ENCODE data around the gene SLC4A2.

SLC4A2 gene

GRCh38 chr7:151051108-151051507, 8.3 kb upstream of the SLC4A2 start:
- Histone ChIP-seq H3K27me3 (ENCODE audit: control insufficient read depth, insufficient read depth, low read length) (peaks cover 13% of the 10 kb centered on the region), H3K36me3 (ENCODE audit: control insufficient read depth, insufficient read depth, low read length) (no peaks in the 10 kb centered on the region), H3K4me3 (ENCODE audit: low read length) (no peak overlapping the region)

GRCh38 chr7:151053096-151053495, 6.3 kb upstream of the SLC4A2 start:
- no peaks in the 10 kb centered on the region for H3K9me3 ChIP-seq (ENCODE audit: control insufficient read depth, low read length)
- no peaks in the 10 kb centered on the region for H3K36me3 ChIP-seq (ENCODE audit: control insufficient read depth, insufficient read depth, low read length)
- peaks cover 12% of the 10 kb centered on the region for H3K4me1 ChIP-seq (ENCODE audit: control insufficient read depth, insufficient read depth, low read length)
- no peak overlapping the region for H3K4me3 ChIP-seq (ENCODE audit: low read length)
- H3K9ac ChIP-seq (ENCODE audit: low read length): no peak overlapping the region
- peaks cover 13% of the 10 kb centered on the region for H3K27me3 ChIP-seq (ENCODE audit: control insufficient read depth, insufficient read depth, low read length)

More at GRCh38 chr7:151051108-151051507, 8.3 kb upstream of the SLC4A2 start:
- H3K4me1 ChIP-seq (ENCODE audit: control insufficient read depth, insufficient read depth, low read length): no peaks in the 10 kb centered on the region
- no peaks in the 10 kb centered on the region for H3K9me3 ChIP-seq (ENCODE audit: control insufficient read depth, low read length)
- no peak overlapping the region for H3K9ac ChIP-seq (ENCODE audit: low read length)

- H3K9ac ChIP-seq (ENCODE audit: low read length): no peak overlapping the region
- peaks cover 18% of the 10 kb centered on the region for H3K4me1 ChIP-seq (ENCODE audit: control insufficient read depth, insufficient read depth, low read length)
- peaks cover 13% of the 10 kb centered on the region for H3K27me3 ChIP-seq (ENCODE audit: control insufficient read depth, insufficient read depth, low read length)
- H3K4me3 ChIP-seq (ENCODE audit: low read length): no peak overlapping the region
- H3K36me3 ChIP-seq (ENCODE audit: control insufficient read depth, insufficient read depth, low read length): no peaks in the 10 kb centered on the region
- no peaks in the 10 kb centered on the region for H3K9me3 ChIP-seq (ENCODE audit: control insufficient read depth, low read length)
Measured at GRCh38 chr7:151053751-151054150, 5.6 kb upstream of the SLC4A2 start.

- Histone ChIP-seq H3K36me3 (ENCODE audit: control insufficient read depth, insufficient read depth, low read length) (no peaks in the 10 kb centered on the region), H3K9ac (ENCODE audit: low read length) (no peak overlapping the region), H3K4me1 (ENCODE audit: control insufficient read depth, insufficient read depth, low read length) (peaks cover 34% of the 10 kb centered on the region), H3K4me3 (ENCODE audit: low read length) (no peak overlapping the region), H3K9me3 (ENCODE audit: control insufficient read depth, low read length) (no peaks in the 10 kb centered on the region), H3K27me3 (ENCODE audit: control insufficient read depth, insufficient read depth, low read length) (no peaks in the 10 kb centered on the region)
Measured at GRCh38 chr7:151056283-151056665, 3.1 kb upstream of the SLC4A2 start.

GRCh38 chr7:151056666-151057505, 2.5 kb upstream of the SLC4A2 start:
- Histone ChIP-seq H3K27me3 (ENCODE audit: control insufficient read depth, insufficient read depth, low read length) (no peaks in the 10 kb centered on the region), H3K9ac (ENCODE audit: low read length) (peak overlapping the region; percentile 67), H3K4me3 (ENCODE audit: low read length) (peak overlapping the region; percentile 94), H3K9me3 (ENCODE audit: control insufficient read depth, low read length) (no peaks in the 10 kb centered on the region), H3K4me1 (ENCODE audit: control insufficient read depth, insufficient read depth, low read length) (peaks cover 41% of the 10 kb centered on the region), H3K36me3 (ENCODE audit: control insufficient read depth, insufficient read depth, low read length) (no peaks in the 10 kb centered on the region)

- no peaks in the 10 kb centered on the region for H3K36me3 ChIP-seq (ENCODE audit: control insufficient read depth, insufficient read depth, low read length)
- H3K27me3 ChIP-seq (ENCODE audit: control insufficient read depth, insufficient read depth, low read length): no peaks in the 10 kb centered on the region
- H3K4me3 ChIP-seq (ENCODE audit: low read length): peak within 1 kb of the TSS; percentile 94
- peaks cover 47% of the 10 kb centered on the region for H3K4me1 ChIP-seq (ENCODE audit: control insufficient read depth, insufficient read depth, low read length)
- H3K9ac ChIP-seq (ENCODE audit: low read length): peak within 1 kb of the TSS; percentile 67
- no peaks in the 10 kb centered on the region for H3K9me3 ChIP-seq (ENCODE audit: control insufficient read depth, low read length)
Measured at GRCh38 chr7:151057506-151057988, 1.8 kb upstream of the SLC4A2 start, which contains the start of gene CDK5. CDK5 (minus strand) TSS chr7:151057897; CDS start chr7:151057848, 49 bp downstream.

GRCh38 chr7:151057989-151058780, 1.2 kb upstream of the SLC4A2 start:
- Histone ChIP-seq H3K4me1 (ENCODE audit: control insufficient read depth, insufficient read depth, low read length) (peaks cover 51% of the 10 kb centered on the region), H3K36me3 (ENCODE audit: control insufficient read depth, insufficient read depth, low read length) (no peaks in the 10 kb centered on the region), H3K4me3 (ENCODE audit: low read length) (peak overlapping the region; percentile 94), H3K27me3 (ENCODE audit: control insufficient read depth, insufficient read depth, low read length) (no peaks in the 10 kb centered on the region), H3K9me3 (ENCODE audit: control insufficient read depth, low read length) (no peaks in the 10 kb centered on the region), H3K9ac (ENCODE audit: low read length) (peak overlapping the region; percentile 60)

GRCh38 chr7:151058781-151059366, 515 bp upstream of the SLC4A2 start:
- H3K9me3 ChIP-seq (ENCODE audit: control insufficient read depth, low read length): no peaks in the 10 kb centered on the region
- H3K36me3 ChIP-seq (ENCODE audit: control insufficient read depth, insufficient read depth, low read length): no peaks in the 10 kb centered on the region
- H3K27me3 ChIP-seq (ENCODE audit: control insufficient read depth, insufficient read depth, low read length): no peaks in the 10 kb centered on the region
- H3K4me3 ChIP-seq (ENCODE audit: low read length): peak overlapping the region; percentile 20
- H3K9ac ChIP-seq (ENCODE audit: low read length): peak overlapping the region; percentile 60
- H3K4me1 ChIP-seq (ENCODE audit: control insufficient read depth, insufficient read depth, low read length): peaks cover 55% of the 10 kb centered on the region

GRCh38 chr7:151060113-151060415, 675 bp downstream of the SLC4A2 start:
- peaks cover 55% of the 10 kb centered on the region for H3K4me1 ChIP-seq (ENCODE audit: control insufficient read depth, insufficient read depth, low read length)
- peaks cover 6% of the 10 kb centered on the region for H3K36me3 ChIP-seq (ENCODE audit: control insufficient read depth, insufficient read depth, low read length)
- H3K27me3 ChIP-seq (ENCODE audit: control insufficient read depth, insufficient read depth, low read length): no peaks in the 10 kb centered on the region
- peak overlapping the region; percentile 47 for H3K4me3 ChIP-seq (ENCODE audit: low read length)
- peak overlapping the region; percentile 65 for H3K9ac ChIP-seq (ENCODE audit: low read length)
- H3K9me3 ChIP-seq (ENCODE audit: control insufficient read depth, low read length): no peaks in the 10 kb centered on the region

GRCh38 chr7:151060416-151061212, 1.2 kb downstream of the SLC4A2 start:
- Histone ChIP-seq H3K9ac (ENCODE audit: low read length) (peak overlapping the region; percentile 65), H3K9me3 (ENCODE audit: control insufficient read depth, low read length) (no peaks in the 10 kb centered on the region), H3K4me1 (ENCODE audit: control insufficient read depth, insufficient read depth, low read length) (peaks cover 55% of the 10 kb centered on the region), H3K4me3 (ENCODE audit: low read length) (peak overlapping the region; percentile 47), H3K27me3 (ENCODE audit: control insufficient read depth, insufficient read depth, low read length) (no peaks in the 10 kb centered on the region), H3K36me3 (ENCODE audit: control insufficient read depth, insufficient read depth, low read length) (peaks cover 11% of the 10 kb centered on the region)
